ENCODE measurements around the gene UBE2J2. TPM values are rescaled to one million over a fixed set of nuclear protein-coding genes. Genes with fewer than 3 reads are reported as not detected.

UBE2J2 gene
- polyA plus RNA-seq, 2 of the 4 experiments (the other 2 are of a cell fraction) = 21.2 to 36.2 TPM

DNA sequence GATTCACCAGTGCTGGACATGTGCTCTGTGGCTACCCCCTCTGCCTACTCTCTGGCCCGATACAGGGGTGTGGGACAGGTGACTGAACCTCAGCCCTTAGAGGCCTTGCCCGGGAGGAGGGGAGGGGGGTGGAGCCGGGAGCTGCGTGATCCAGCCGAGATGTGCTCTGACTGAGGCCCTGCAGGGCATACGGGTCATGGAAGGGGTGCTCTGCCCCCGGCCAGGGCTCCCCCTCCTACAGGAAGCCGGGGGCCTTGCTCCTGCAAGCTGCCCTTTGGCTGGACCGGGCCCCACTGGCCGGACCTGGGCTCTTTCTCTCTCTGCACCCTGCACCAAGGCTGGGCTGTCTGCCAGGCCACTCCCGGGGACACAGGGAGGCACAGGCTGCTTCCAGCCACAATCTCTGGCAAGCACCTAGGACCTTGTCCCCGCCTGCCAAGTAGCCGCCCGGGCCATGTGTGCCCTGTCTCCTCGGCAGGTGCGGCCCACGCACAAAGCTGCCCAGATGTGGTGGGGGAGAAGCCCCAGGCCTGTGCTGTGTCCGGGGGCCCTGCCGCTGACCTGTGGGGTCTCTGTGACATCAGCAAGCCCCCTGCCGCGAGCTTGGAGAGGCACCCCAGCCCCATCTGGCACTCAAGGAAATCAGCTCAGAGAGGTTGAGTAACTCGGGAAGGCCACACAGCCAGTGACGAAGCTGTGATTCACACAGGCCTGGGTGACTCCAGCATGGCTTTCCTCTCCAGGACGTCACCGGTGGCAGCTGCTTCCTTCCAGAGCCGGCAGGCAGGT, 8.1 kb upstream of the UBE2J2 start:
- H3K4me2 ChIP-seq = no peak overlapping the region
- H3K4me1 ChIP-seq = peaks cover 8% of the 10 kb centered on the region; the same call in 2 of the 3 replicates
- FAIRE-seq (no peak), ATAC-seq (peak; percentile 40 to 61), DNase-seq (ENCODE audit: low read depth in 1 of 2, low spot score in 1 of 2) (peak in 1 of 2 experiments; percentile 59)
- CTCF ChIA-PET = interaction anchor here (1.3 to 3.3 kb wide), 2 partner anchors 9 to 159 kb away, joined by 4 to 15 read pairs; no protein-coding TSS in a partner anchor
- H3K4me3 ChIP-seq = no peak overlapping the region
- WGBS (ENCODE audit: missing lambda C conversion rate) = 37% methylated on average over 7 of the region's 26 CpGs
- POLR2A ChIA-PET = interaction anchor here (1.0 to 1.2 kb wide), 2 partner anchors 8 to 11 kb away, joined by 3 to 5 read pairs; partner anchors contain the start of gene UBE2J2
- TF ChIP-seq ZFP36 (IDR thresholded peaks at IDR 0.05; ENCODE audit: borderline replicate concordance, partially characterized antibody) (peak; percentile 89), GATA3 (IDR thresholded peaks at IDR 0.05; ENCODE audit: borderline replicate concordance) (no peak), RFX5 (IDR thresholded peaks at IDR 0.05) (no peak), FOSL2 (IDR thresholded peaks at IDR 0.05) (no peak), FOSL2 (CRISPR knock-in tag; IDR thresholded peaks at IDR 0.05) (peak; percentile 63)
- H3K27ac ChIP-seq = peak overlapping the region in 1 of 2 experiments; percentile 10; a peak in 1 of 6 replicates
- H3K9me3 ChIP-seq = no peaks in the 10 kb centered on the region

DNA sequence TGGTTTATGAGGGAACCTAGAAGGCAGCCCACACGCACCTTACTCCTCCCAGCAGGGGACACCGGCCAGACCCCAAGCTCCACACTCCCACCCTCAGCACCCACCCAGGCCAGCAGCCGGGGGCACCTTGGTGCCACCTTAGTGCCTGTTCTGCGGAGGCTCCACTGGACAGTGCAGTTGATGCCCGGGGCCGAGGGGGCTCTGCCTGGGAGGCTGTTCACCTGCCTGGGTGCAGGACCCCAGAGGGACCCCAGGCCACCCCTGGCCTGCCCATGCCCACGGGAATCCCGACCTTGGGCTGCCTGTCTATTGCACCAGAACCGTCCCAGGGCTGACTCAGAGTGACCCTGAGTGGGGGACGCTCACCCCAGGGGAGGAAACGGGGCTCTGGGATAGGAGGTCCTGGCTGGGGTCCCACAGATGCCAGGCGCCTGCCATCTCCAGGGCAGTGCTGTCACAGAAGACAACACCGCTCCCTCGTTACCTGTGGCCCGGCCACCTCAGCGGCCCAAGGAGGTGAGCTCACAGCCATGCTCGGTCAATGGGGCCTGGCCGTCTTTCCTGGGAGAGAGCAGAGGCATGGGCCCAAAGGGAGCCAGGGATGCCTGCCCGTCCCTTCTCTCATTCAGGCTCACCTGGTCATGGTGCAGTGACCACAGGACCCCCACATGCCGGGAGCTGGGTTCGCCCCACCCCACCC, 7.3 kb upstream of the UBE2J2 start:
- ATAC-seq (no peak), DNase-seq (ENCODE audit: low read depth in 1 of 2, low spot score in 1 of 2) (no peak), FAIRE-seq (no peak)
- CTCF ChIA-PET = interaction anchor here (1.3 kb wide), 1 partner anchor 10 kb away, joined by 4 read pairs; no protein-coding TSS in a partner anchor
- 77% methylated on average over 5 of the region's 21 CpGs for WGBS (ENCODE audit: missing lambda C conversion rate)
- no peak overlapping the region for H3K4me3 ChIP-seq
- TF ChIP-seq HOXB5 (CRISPR knock-in tag; IDR thresholded peaks at IDR 0.05) (no peak), SMC3 (IDR thresholded peaks at IDR 0.05) (no peak), FOSB (CRISPR knock-in tag; IDR thresholded peaks at IDR 0.05) (no peak), HOXB13 (CRISPR knock-in tag; IDR thresholded peaks at IDR 0.05; ENCODE audit: low read depth) (no peak), CHD2 (IDR thresholded peaks at IDR 0.05; ENCODE audit: low read length, partially characterized antibody) (no peak), TP53 (CRISPR knock-in tag; IDR thresholded peaks at IDR 0.05) (no peak), ZNF302 (CRISPR knock-in tag; IDR thresholded peaks at IDR 0.05) (no peak), NFE2L2 (conservative IDR thresholded peaks at IDR 0.05; ENCODE audit: low read length) (no peak), CBX2 (IDR thresholded peaks at IDR 0.05; ENCODE audit: borderline replicate concordance, low read depth) (no peak)
- TF ChIP-seq, protein P1, sequence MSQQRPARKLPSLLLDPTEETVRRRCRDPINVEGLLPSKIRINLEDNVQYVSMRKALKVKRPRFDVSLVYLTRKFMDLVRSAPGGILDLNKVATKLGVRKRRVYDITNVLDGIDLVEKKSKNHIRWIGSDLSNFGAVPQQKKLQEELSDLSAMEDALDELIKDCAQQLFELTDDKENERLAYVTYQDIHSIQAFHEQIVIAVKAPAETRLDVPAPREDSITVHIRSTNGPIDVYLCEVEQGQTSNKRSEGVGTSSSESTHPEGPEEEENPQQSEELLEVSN (IDR thresholded peaks at IDR 0.05; ENCODE audit: borderline replicate concordance, low read depth) = no peak
- TF ChIP-seq, protein P2, sequence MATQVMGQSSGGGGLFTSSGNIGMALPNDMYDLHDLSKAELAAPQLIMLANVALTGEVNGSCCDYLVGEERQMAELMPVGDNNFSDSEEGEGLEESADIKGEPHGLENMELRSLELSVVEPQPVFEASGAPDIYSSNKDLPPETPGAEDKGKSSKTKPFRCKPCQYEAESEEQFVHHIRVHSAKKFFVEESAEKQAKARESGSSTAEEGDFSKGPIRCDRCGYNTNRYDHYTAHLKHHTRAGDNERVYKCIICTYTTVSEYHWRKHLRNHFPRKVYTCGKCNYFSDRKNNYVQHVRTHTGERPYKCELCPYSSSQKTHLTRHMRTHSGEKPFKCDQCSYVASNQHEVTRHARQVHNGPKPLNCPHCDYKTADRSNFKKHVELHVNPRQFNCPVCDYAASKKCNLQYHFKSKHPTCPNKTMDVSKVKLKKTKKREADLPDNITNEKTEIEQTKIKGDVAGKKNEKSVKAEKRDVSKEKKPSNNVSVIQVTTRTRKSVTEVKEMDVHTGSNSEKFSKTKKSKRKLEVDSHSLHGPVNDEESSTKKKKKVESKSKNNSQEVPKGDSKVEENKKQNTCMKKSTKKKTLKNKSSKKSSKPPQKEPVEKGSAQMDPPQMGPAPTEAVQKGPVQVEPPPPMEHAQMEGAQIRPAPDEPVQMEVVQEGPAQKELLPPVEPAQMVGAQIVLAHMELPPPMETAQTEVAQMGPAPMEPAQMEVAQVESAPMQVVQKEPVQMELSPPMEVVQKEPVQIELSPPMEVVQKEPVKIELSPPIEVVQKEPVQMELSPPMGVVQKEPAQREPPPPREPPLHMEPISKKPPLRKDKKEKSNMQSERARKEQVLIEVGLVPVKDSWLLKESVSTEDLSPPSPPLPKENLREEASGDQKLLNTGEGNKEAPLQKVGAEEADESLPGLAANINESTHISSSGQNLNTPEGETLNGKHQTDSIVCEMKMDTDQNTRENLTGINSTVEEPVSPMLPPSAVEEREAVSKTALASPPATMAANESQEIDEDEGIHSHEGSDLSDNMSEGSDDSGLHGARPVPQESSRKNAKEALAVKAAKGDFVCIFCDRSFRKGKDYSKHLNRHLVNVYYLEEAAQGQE (IDR thresholded peaks at IDR 0.05) = no peak
- POLR2A ChIA-PET = no interaction called here
- no peak overlapping the region for H3K27ac ChIP-seq
- no peaks in the 10 kb centered on the region for H3K9me3 ChIP-seq
- H3K4me1 ChIP-seq = peaks cover 8% of the 10 kb centered on the region; the same call in 2 of the 3 replicates
- H3K4me2 ChIP-seq = no peak overlapping the region

DNA sequence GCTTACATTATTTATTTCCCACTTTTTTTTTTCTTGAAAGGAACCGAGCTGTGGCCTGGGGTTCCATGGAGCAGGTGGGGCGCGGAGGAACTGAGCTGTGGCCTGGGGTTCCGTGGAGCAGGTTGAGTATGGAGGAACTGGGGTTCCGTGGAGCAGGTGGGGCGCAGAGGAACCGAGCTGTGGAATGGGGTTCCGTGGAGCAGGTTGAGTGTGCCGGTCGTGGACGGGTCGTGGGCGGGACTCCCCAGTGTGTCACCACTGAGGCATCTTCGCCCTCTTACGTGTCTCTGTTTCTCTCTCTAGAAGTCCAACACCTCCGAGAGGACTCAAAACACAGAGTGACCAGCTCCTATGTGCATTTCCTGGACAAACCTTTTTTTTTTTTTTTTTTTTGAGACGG, 5.4 kb upstream of the UBE2J2 start:
- ChIA-PET CTCF (interaction anchor here (2.7 to 4.1 kb wide), 2 partner anchors 13 to 157 kb away, joined by 9 to 17 read pairs; no protein-coding TSS in a partner anchor), POLR2A (no interaction called here)
- TF ChIP-seq POLR2A (IDR thresholded peaks at IDR 0.05; ENCODE audit: low read length) (no peak), PHF8 (IDR thresholded peaks at IDR 0.05; ENCODE audit: borderline replicate concordance, low read depth) (no peak), RCOR1 (IDR thresholded peaks at IDR 0.05; ENCODE audit: low read depth, low read length) (no peak), ESRRA (IDR thresholded peaks at IDR 0.05; ENCODE audit: borderline replicate concordance, low read length) (no peak), HEYL (CRISPR knock-in tag; IDR thresholded peaks at IDR 0.05) (no peak), MAFK (IDR thresholded peaks at IDR 0.05; ENCODE audit: partially characterized antibody) (no peak), HDAC2 (IDR thresholded peaks at IDR 0.05) (no peak), EP300 (IDR thresholded peaks at IDR 0.05) (no peak), BHLHE40 (IDR thresholded peaks at IDR 0.05; ENCODE audit: low read depth, low read length) (no peak), TFCP2L1 (CRISPR knock-in tag; IDR thresholded peaks at IDR 0.05) (no peak), GATA3 (IDR thresholded peaks at IDR 0.05; ENCODE audit: borderline replicate concordance) (no peak)
- TF ChIP-seq, protein P3, sequence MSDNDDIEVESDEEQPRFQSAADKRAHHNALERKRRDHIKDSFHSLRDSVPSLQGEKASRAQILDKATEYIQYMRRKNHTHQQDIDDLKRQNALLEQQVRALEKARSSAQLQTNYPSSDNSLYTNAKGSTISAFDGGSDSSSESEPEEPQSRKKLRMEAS (IDR thresholded peaks at IDR 0.05) = no peak
- TF ChIP-seq, protein P4, sequence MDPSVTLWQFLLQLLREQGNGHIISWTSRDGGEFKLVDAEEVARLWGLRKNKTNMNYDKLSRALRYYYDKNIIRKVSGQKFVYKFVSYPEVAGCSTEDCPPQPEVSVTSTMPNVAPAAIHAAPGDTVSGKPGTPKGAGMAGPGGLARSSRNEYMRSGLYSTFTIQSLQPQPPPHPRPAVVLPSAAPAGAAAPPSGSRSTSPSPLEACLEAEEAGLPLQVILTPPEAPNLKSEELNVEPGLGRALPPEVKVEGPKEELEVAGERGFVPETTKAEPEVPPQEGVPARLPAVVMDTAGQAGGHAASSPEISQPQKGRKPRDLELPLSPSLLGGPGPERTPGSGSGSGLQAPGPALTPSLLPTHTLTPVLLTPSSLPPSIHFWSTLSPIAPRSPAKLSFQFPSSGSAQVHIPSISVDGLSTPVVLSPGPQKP (IDR thresholded peaks at IDR 0.05; ENCODE audit: low read depth, low read length) = no peak

More for the DNA sequence above, 5.4 kb upstream of the UBE2J2 start:
- Histone ChIP-seq H3K9me3 (no peaks in the 10 kb centered on the region), H3K27ac (no peak overlapping the region), H3K4me3 (no peak overlapping the region), H3K4me1 (peaks cover 8% of the 10 kb centered on the region; the same call in 2 of the 3 replicates), H3K4me2 (no peak overlapping the region)
- 89% methylated on average over 17 of the region's 17 CpGs for WGBS (ENCODE audit: missing lambda C conversion rate)
- DNase-seq (ENCODE audit: low read depth in 1 of 2, low spot score in 1 of 2) = no peak
- FAIRE-seq = no peak
- no peak for ATAC-seq
